Gastroesophageal sphincter (tissue), 3 donors: ENCODE data around the gene MYL10.

Source experiments
- CTCF ChIP-seq, 4 experiments: fragments of 200-600 bp in 2 of 4; fragments of 450-650 bp in 2 of 4; sonication (generic) in 1 of 4; IDR thresholded peaks; one replicate each; pipeline ENCODE4 v1.5.1; 2017 to 2019; ENCODE audit warnings: antibody characterized with exemption in 4 of 4, mild to moderate bottlenecking in 2 of 4, moderate library complexity in 2 of 4
- POLR2A ChIP-seq, 2 donors: fragments of 450-650 bp; IDR thresholded peaks; one replicate each; pipeline ENCODE4 v1.6.1; 2017; ENCODE audit warnings: antibody characterized with exemption in 2 of 2, mild to moderate bottlenecking in 2 of 2, moderate library complexity in 1 of 2
- POLR2AphosphoS5 ChIP-seq: sonication (generic); formaldehyde crosslinking; IDR thresholded peaks from one replicate; pipeline ENCODE4 v1.6.1; 2017; ENCODE audit warnings: antibody characterized with exemption

GRCh38 chr7:101604331-101604933, 24.7 kb downstream of the MYL10 start:
- TF ChIP-seq CTCF (IDR thresholded peaks at IDR 0.05) (no peak), POLR2A (IDR thresholded peaks at IDR 0.05) (no peak), POLR2AphosphoS5 (no peak)
